ENCODE results near the gene ISL1.

The ISL1 gene

GRCh38 chr5:51385216-51385615 is 2.0 kb downstream of the ISL1 start:
- no peak overlapping the region for H3K4me3 ChIP-seq (ENCODE audit: low read length)
- DNase-seq (ENCODE audit: low read depth, low spot score) = no peak

DNA sequence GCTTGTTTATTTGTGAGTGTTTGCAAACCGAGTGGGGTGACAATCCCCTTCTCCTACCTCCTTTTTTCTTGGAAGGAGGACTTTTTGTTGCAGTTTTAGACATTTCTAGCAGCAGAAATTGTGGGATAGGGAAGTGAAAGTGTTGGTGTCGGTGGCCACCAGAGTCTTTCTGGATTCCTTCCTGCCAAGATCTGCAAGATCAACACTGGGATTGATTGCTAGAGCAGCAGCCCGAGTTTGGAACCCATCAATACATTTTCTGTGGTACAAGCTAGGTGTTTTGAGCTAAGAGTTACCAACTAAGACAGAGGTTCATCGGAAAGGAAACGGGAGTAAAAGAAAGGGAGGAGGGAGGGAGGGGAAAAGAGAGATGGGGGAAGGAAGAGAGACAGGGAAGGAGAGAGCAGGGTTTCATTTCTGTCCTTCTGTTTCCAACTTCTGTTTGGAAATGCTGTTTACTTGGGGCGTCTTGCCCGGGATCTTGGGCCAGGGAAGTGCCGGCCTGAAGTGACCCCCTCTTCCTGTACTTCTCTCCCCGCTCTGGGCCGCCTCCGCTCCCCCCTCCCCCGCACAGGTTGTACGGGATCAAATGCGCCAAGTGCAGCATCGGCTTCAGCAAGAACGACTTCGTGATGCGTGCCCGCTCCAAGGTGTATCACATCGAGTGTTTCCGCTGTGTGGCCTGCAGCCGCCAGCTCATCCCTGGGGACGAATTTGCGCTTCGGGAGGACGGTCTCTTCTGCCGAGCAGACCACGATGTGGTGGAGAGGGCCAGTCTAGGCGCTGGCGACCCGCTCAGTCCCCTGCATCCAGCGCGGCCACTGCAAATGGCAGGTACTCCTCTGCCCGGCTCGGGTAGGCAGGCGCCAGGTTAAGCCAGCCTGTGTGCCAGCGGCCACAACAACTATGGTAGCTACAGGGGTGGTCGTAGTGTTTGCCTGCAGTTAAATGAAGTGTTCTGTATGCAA is 4.0 kb downstream of the ISL1 start:
- no peak overlapping the region for H3K4me3 ChIP-seq (ENCODE audit: low read length)

DNA sequence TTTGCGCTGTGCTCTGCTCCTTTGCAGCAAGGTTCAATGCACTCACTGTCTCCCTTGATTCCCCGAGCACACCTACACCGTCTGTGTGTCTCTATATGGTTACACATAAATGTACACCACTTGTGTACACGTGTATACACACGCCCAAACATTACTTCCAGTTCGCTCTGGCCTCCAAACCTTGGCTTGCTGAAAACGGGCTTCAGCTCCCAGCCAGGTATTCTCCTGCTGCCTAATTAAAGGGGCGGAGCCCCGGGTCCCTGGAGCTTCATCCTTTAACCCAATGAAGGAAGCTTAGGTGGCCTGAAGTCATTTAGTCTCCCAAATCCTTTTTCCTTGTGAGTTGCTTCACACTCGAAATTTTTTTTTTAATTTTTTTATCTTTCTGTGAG is 4.6 kb downstream of the ISL1 start:
- H3K4me3 ChIP-seq (ENCODE audit: low read length) = no peak overlapping the region
- no peak for DNase-seq (ENCODE audit: low read depth, low spot score)

More for the DNA sequence above, 4.0 kb downstream of the ISL1 start:
- DNase-seq (ENCODE audit: low read depth, low spot score) = no peak

DNA sequence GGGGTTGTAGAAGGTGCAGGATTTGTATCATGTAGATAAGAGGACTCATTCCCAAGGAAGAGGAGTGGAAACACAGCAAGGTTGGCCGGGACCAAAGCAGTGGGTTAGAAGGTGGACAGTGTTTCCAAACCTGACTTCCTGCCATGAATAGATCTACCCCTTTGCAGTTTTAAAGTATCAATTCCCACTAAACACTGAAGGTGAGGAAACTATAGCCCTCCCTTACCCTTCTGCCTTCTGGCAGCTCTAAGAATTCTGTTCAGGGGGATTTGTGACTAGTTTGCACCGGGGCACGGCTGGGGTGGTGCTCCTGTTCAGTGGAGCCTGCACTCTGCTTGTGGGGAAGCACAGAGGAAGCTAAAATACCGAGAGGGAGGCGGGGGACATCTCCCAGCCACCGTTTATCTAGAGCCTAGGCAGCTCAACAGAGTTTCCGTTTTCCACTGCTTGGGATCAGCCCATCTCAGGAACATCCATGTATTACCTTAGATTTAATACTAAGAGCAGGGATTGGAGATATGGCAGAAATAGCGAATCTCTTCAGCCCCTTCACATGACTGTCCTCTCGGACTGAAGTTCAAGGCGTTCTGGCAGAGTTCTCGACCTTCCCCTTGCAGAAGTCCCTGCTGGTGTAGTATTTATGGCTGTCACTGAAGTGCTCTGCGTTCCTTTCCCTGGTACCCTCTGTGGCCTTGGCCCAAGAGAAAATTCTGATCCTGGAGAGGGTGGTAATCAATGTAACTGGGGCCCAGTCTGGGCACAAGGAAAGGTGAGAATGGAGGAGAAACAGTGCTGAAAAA is 5.4 kb downstream of the ISL1 start:
- no peak for DNase-seq (ENCODE audit: low read depth, low spot score)
- H3K4me3 ChIP-seq (ENCODE audit: low read length) = no peak overlapping the region

- no peak for DNase-seq (ENCODE audit: low read depth, low spot score)
- no peak overlapping the region for H3K4me3 ChIP-seq (ENCODE audit: low read length)
These were observed 6.0 kb downstream of the ISL1 start for GRCh38 chr5:51389288-51389576.

DNA sequence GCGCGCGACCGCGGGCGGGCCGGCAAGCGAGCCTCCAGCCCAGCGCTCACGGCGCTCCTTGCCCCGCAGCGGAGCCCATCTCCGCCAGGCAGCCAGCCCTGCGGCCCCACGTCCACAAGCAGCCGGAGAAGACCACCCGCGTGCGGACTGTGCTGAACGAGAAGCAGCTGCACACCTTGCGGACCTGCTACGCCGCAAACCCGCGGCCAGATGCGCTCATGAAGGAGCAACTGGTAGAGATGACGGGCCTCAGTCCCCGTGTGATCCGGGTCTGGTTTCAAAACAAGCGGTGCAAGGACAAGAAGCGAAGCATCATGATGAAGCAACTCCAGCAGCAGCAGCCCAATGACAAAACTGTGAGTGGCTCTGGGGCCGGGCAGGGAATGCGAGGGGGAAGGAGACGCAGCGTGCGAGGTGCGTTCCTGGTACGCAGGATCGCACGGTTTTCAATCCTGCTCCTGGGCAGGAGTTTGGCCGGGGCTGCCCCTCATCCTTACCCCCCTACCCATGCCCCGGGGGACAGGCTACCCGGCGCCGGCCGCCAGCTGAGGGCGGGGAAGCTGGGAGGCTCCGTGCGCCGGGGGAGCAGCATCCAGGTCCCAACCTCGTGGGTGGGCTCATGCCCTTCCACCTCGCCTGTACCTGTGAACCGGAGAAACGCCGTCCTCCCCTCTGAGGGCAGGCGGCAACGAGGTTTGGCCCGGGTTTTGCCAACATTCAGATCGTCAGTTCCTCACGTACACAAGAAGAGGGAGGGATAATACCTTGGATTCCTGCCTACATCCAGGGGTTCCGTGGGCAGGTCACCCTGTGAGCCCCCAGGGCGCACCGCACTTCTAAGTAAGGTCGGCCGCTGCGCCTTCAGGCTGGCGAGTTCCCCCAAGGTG is 6.6 kb downstream of the ISL1 start:
- H3K4me3 ChIP-seq (ENCODE audit: low read length) = no peak overlapping the region

DNA sequence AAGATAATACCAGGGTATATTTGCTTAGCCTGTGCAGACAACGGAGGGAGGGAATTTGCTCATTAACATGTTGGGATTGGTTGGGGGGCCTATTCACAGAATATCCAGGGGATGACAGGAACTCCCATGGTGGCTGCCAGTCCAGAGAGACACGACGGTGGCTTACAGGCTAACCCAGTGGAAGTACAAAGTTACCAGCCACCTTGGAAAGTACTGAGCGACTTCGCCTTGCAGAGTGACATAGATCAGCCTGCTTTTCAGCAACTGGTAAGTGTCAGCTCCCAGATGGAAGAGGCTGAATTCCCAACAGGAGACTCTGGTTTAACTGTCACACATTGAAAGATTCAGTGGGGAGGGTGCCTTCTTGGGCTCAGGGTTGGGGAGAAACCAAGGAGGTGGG is 7.9 kb downstream of the ISL1 start:
- DNase-seq (ENCODE audit: low read depth, low spot score) = no peak
- no peak overlapping the region for H3K4me3 ChIP-seq (ENCODE audit: low read length)

More for the DNA sequence above, 6.6 kb downstream of the ISL1 start:
- no peak for DNase-seq (ENCODE audit: low read depth, low spot score)

DNA sequence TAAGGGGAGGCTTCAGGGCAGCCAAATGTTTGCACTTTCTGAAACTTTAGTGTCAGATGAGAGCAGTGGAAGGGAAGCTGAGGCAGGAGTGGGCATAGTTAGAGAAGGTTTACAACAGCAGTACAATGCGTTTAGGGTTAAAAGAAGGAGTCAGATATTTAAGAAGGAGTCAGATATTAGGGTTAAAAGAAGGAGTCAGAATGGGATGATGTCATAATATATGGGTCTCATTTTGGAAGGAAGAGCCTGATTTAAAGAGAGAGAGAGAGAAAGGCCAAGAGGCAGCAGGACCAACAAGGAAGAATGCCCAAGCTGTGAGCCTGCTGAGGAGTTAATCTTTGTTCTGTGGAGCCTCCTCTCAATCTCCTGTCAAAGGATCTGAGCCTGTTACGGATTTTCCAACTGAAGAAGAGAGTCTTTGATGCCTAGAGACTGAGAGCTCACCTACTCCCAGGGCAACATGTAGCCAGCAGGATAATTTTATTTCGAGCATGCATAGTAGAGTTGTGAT is 9.5 kb downstream of the ISL1 start:
- no peak overlapping the region for H3K4me3 ChIP-seq (ENCODE audit: low read length)
- no peak for DNase-seq (ENCODE audit: low read depth, low spot score)

DNA sequence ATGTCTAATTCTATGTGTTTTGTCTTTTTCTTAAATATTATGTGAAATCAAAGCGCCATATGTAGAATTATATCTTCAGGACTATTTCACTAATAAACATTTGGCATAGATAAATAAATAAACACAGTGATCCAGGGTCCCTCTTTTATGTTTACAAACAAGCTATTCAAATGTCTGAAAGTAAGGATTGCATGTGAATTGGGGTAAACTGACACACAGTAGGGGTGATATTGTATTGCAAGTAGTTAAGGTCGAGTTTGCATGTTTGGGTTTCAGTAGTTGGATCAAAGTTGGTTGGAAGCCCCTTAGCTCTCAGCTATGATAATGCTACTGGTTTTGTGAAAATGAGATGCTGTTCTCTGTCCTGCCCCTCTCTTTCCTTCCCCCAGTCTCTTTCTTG is 11.4 kb downstream of the ISL1 start:
- DNase-seq (ENCODE audit: low read depth, low spot score) = no peak
- no peak overlapping the region for H3K4me3 ChIP-seq (ENCODE audit: low read length)

DNA sequence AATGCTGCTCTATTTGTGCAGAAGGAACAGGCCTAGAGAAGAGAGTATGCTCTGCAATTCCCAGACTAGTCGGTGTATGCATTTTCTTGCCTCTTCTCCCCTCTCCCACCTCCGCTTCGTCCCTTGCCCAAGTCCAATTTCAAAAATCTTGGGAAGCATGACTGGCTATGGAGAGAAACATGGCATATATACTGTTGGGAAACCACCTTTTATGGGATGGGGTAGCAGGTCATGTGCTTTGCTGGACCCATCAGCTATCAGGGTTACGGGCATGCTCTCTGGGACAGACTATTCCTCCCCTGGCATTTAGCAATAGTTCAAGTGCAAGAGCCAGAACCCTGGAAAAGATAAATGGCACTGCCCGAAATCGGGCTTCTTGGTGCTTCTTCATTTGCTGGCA is 12.0 kb downstream of the ISL1 start:
- H3K4me3 ChIP-seq (ENCODE audit: low read length) = no peak overlapping the region

DNA sequence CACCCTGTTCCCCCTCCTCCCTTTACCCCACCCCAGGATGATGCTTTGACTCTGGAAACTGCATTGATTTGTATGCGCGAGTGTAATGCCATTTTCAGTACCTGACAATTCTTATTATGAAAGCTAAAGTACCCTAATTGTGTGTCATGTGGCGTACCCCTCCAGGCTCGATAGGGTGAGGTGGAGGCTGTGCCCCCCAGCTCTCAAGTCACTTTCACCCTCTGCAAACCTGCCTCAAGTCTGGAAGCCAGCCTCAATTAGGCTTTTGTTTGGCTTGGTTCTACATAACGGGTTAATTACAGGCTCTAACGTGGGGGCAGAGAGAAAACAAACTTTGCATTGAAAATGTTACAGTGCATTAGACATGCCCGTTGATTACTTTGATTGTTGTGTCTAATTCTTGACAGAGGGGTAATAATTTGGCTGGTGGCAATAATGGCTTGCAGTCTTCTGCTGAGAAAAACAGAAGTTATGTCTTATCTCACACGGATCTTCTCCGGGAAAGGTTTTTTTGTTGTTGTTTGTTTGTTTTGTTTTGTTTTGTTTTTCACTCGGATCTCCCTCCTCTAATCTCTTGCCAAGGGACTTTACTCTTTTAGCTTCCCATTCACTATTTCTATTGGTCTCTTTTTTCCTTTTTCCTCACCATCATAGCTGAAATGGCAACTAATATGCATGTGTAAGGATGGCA is 12.6 kb downstream of the ISL1 start:
- DNase-seq (ENCODE audit: low read depth, low spot score) = no peak
- H3K4me3 ChIP-seq (ENCODE audit: low read length) = no peak overlapping the region

More for the DNA sequence above, 12.0 kb downstream of the ISL1 start:
- DNase-seq (ENCODE audit: low read depth, low spot score) = no peak

- no peak for DNase-seq (ENCODE audit: low read depth, low spot score)
- H3K4me3 ChIP-seq (ENCODE audit: low read length) = no peak overlapping the region
These were observed 13.5 kb downstream of the ISL1 start for GRCh38 chr5:51396797-51397196.

GRCh38 chr5:51397996-51398395 is 14.7 kb downstream of the ISL1 start:
- DNase-seq (ENCODE audit: low read depth, low spot score) = no peak
- no peak overlapping the region for H3K4me3 ChIP-seq (ENCODE audit: low read length)

- no peak for DNase-seq (ENCODE audit: low read depth, low spot score)
- H3K4me3 ChIP-seq (ENCODE audit: low read length) = no peak overlapping the region
These were observed 15.8 kb downstream of the ISL1 start for GRCh38 chr5:51398875-51399642.

- H3K4me3 ChIP-seq (ENCODE audit: low read length) = no peak overlapping the region
These were observed 16.4 kb downstream of the ISL1 start for GRCh38 chr5:51399643-51400006.

GRCh38 chr5:51404255-51404654 is 21.0 kb downstream of the ISL1 start:
- H3K4me3 ChIP-seq (ENCODE audit: low read length) = no peak overlapping the region
- no peak for DNase-seq (ENCODE audit: low read depth, low spot score)

More at GRCh38 chr5:51399643-51400006, 16.4 kb downstream of the ISL1 start:
- no peak for DNase-seq (ENCODE audit: low read depth, low spot score)

- H3K4me3 ChIP-seq (ENCODE audit: low read length) = no peak overlapping the region
- DNase-seq (ENCODE audit: low read depth, low spot score) = no peak
These were observed 28.7 kb downstream of the ISL1 start for GRCh38 chr5:51411921-51412325.

- no peak for DNase-seq (ENCODE audit: low read depth, low spot score)
These were observed 31.3 kb downstream of the ISL1 start for GRCh38 chr5:51414516-51414915.

More at GRCh38 chr5:51414516-51414915, 31.3 kb downstream of the ISL1 start:
- H3K4me3 ChIP-seq (ENCODE audit: low read length) = no peak overlapping the region
